ENCODE results near the gene SPDYC.

DNA sequence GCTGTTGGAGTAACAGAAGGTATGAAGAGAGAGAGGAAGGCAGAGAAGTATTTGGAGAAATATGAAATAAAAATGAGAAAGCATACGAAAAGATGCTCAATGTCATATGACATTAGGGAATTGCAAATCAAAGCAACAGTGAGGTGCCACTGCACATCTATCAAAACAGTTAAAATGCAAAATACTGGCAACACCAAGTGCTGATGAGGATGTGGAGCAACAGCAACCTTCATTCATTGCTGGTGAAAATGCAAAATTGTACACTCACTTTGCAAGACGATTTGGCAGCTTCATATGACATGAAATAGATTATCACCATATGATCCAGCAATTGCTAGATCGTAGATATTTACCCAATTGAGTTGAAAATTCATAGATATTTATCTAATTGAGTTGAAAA, 9.4 kb upstream of the SPDYC start:
- TF ChIP-seq POLR2AphosphoS5 (IDR thresholded peaks at IDR 0.05; ENCODE audit: low read depth, low read length) (no peak), TAF1 (IDR thresholded peaks at IDR 0.05; ENCODE audit: borderline replicate concordance, insufficient read depth, low read length) (no peak), SIN3A (IDR thresholded peaks at IDR 0.05; ENCODE audit: borderline replicate concordance, insufficient read depth, low read length) (no peak), FOXP2 (optimal IDR thresholded peaks at IDR 0.05; ENCODE audit: borderline replicate concordance, extremely low read depth, extremely low read length, insufficient read depth) (no peak)
- TF ChIP-seq, protein P1, sequence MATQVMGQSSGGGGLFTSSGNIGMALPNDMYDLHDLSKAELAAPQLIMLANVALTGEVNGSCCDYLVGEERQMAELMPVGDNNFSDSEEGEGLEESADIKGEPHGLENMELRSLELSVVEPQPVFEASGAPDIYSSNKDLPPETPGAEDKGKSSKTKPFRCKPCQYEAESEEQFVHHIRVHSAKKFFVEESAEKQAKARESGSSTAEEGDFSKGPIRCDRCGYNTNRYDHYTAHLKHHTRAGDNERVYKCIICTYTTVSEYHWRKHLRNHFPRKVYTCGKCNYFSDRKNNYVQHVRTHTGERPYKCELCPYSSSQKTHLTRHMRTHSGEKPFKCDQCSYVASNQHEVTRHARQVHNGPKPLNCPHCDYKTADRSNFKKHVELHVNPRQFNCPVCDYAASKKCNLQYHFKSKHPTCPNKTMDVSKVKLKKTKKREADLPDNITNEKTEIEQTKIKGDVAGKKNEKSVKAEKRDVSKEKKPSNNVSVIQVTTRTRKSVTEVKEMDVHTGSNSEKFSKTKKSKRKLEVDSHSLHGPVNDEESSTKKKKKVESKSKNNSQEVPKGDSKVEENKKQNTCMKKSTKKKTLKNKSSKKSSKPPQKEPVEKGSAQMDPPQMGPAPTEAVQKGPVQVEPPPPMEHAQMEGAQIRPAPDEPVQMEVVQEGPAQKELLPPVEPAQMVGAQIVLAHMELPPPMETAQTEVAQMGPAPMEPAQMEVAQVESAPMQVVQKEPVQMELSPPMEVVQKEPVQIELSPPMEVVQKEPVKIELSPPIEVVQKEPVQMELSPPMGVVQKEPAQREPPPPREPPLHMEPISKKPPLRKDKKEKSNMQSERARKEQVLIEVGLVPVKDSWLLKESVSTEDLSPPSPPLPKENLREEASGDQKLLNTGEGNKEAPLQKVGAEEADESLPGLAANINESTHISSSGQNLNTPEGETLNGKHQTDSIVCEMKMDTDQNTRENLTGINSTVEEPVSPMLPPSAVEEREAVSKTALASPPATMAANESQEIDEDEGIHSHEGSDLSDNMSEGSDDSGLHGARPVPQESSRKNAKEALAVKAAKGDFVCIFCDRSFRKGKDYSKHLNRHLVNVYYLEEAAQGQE (IDR thresholded peaks at IDR 0.05; ENCODE audit: insufficient read depth in 1 of 2, low read depth in 2 of 2, low read length in 2 of 2) = no peak

Data from PFSK-1 (cell line).